Effector memory CD8-positive, alpha-beta T cell (primary cell): ENCODE data around the gene ATP6AP1.
A peak's percentile ranks its signal among the peaks of the same experiment; 100 is the strongest.

Source experiments
- ATAC-seq: fragments of 150-1000 bp; cut with Tn5 transposase; replicated peaks from 2 replicates; pipeline ENCODE4 v1.10.0; 2021; ENCODE audit warnings: mild to moderate bottlenecking, moderate library complexity
- DNase-seq, 3 experiments: peaks; one replicate each; pipeline ENCODE4 v3.0.0; 2021
- H3K27ac Mint-ChIP-seq, 2 donors: one replicate each; pipeline ENCODE4 v1.8.0; 2022; ENCODE audit warnings: mild to moderate bottlenecking in 2 of 2, mixed read lengths in 2 of 2, moderate library complexity in 2 of 2
- H3K27me3 Mint-ChIP-seq, 2 donors: one replicate each; pipeline ENCODE4 v1.8.0; 2022; ENCODE audit warnings: mixed read lengths in 2 of 2
- H3K36me3 Mint-ChIP-seq: one replicate; pipeline ENCODE4 v1.8.0; 2022; ENCODE audit warnings: mild to moderate bottlenecking, moderate library complexity, mixed read lengths; ENCODE audit not compliant: insufficient read depth
- H3K4me1 Mint-ChIP-seq, 2 donors: one replicate each; pipeline ENCODE4 v1.8.0; 2022; ENCODE audit warnings: low read depth in 2 of 2, mixed read lengths in 2 of 2
- H3K4me3 Mint-ChIP-seq, 2 donors: one replicate each; pipeline ENCODE4 v1.8.0; 2022; ENCODE audit warnings: mild to moderate bottlenecking in 2 of 2, mixed read lengths in 2 of 2, moderate library complexity in 2 of 2
- H3K9me3 Mint-ChIP-seq, 2 donors: one replicate each; pipeline ENCODE4 v1.8.0; 2022; ENCODE audit warnings: mixed read lengths in 2 of 2

ATP6AP1 gene

GRCh38 chrX:154440623-154441357 lies 12.3 kb downstream of the ATP6AP1 start:
- no peaks in the 10 kb centered on the region for H3K27me3 Mint-ChIP-seq
- H3K36me3 Mint-ChIP-seq, result peaks cover 40% of the 10 kb centered on the region
- H3K9me3 Mint-ChIP-seq, result no peaks in the 10 kb centered on the region
- peak overlapping the region in 1 of 2 donors; percentile 38 for H3K4me3 Mint-ChIP-seq
- DNase-seq (no peak), ATAC-seq (no peak)
- peaks cover 4 to 20% of the 10 kb centered on the region in 2 donors for H3K4me1 Mint-ChIP-seq
- no peak overlapping the region for H3K27ac Mint-ChIP-seq

DNA sequence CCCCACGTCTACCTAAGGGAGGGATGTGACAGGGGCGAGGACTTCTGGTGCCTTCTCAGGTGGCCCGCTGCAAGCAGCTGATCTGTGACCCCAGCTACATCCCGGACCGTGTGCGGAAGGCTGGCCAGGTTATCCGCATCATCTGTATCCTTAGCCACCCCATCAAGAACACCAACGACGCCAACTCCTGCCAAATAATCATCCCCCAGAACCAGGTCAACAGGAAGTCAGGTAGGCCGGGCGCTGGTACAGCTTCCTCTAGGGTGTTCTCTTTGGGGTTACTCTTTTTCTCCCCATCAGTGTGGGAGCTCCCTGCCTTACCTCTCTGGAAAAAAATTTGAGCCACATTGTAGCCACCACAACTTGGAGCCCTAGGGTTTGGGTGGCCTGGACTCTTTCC lies 13.1 kb downstream of the ATP6AP1 start:
- DNase-seq (peak in 1 of 3 experiments; percentile 20), ATAC-seq (peak; percentile 54)
- peaks cover 0 to 21% of the 10 kb centered on the region in 2 donors for H3K4me1 Mint-ChIP-seq
- peaks cover 34% of the 10 kb centered on the region for H3K36me3 Mint-ChIP-seq
- H3K27me3 Mint-ChIP-seq, result no peaks in the 10 kb centered on the region
- H3K27ac Mint-ChIP-seq, result no peak overlapping the region
- H3K4me3 Mint-ChIP-seq, result peak overlapping the region in 1 of 2 donors; percentile 38
- no peaks in the 10 kb centered on the region for H3K9me3 Mint-ChIP-seq

DNA sequence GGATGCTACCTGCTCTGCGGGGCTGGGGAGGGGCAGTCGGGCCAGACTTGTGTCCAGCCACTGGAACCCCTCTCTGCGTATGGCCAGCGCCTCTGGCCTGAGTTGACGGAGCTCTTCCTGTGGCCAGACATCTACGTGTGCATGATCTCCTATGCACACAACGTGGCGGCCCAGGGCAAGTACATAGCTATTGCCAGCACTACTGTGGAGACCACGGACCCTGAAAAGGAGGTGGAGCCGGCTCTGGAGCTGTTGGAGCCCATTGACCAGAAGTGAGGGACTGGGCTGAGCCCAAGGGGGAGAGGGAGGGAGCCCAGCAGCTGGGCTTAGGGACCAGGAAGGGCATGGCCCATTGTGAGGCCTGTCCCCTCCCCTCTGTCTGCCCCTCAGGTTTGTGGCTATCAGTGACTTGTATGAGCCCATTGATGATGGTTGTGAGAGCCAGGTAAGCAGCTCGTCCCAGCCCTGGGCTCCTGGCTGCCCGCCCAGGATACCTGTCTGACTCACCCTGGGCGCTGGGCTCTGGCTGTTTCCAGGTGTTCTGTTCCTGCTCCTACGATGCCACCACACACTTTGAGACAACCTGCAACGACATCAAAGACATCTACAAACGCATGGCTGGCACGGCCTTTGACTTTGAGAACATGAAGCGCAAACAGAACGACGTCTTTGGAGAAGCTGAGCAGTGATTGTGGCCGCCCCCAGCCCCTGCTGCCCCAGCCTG lies 13.7 kb downstream of the ATP6AP1 start:
- ATAC-seq (no peak), DNase-seq (no peak)
- Mint-ChIP-seq H3K27me3 (no peaks in the 10 kb centered on the region), H3K36me3 (peaks cover 34% of the 10 kb centered on the region), H3K9me3 (no peaks in the 10 kb centered on the region), H3K4me1 (peaks cover 0 to 23% of the 10 kb centered on the region in 2 donors), H3K27ac (no peak overlapping the region), H3K4me3 (peak overlapping the region in 1 of 2 donors; percentile 38)

- Mint-ChIP-seq H3K9me3 (no peaks in the 10 kb centered on the region), H3K27ac (peak overlapping the region; percentile 79 to 89), H3K4me1 (peaks cover 0 to 17% of the 10 kb centered on the region in 2 donors), H3K27me3 (no peaks in the 10 kb centered on the region), H3K4me3 (peak overlapping the region; percentile 78 to 84), H3K36me3 (peaks cover 29% of the 10 kb centered on the region)
- DNase-seq (no peak), ATAC-seq (no peak)
These were observed 15.0 kb downstream of the ATP6AP1 start for GRCh38 chrX:154443479-154443910.

DNA sequence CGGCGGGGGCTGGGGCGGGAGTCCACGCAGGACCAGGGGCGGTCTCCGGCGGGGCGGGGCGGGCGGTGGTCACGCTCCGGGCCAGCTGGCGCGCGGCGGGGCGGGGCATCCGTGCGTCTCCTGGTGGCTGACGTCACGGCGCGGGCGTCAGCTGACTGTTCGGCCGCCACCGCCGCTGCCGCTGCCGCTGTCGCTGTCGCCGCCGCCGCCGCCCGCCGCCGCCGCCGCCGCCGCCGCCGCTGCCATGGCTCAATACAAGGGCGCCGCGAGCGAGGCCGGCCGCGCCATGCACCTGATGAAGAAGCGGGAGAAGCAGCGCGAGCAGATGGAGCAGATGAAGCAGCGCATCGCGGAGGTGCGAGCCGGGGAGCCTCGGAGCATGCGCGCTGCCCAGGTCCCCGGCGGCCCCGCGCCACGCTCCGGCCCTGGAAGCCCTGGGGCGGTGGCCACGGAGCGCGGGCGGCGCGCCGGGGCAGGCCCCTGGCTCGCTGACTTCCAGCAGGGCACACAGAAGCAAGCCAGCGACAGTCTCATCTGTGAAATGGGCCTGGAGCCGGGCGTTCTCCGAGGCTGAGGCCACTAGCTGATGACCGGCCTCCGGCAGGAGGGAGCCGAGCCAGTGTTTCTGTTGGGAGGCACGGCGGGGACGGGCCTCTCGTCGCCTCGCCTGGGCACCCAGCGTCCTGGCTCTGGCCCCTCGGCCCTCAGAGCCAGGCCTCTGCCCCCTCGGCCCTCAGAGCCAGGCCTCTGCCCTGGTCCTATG lies 15.7 kb downstream of the ATP6AP1 start, which contains the start of gene FAM50A:
FAM50A (plus strand) TSS at position 150 of the 763 bp plus-strand sequence; CDS start at position 245, 95 bp downstream.
- Mint-ChIP-seq H3K36me3 (peaks cover 29% of the 10 kb centered on the region), H3K27me3 (no peaks in the 10 kb centered on the region), H3K9me3 (no peaks in the 10 kb centered on the region), H3K4me3 (peak within 1 kb of the TSS; percentile 78 to 84), H3K27ac (peak within 1 kb of the TSS; percentile 79 to 89), H3K4me1 (peaks cover 0 to 17% of the 10 kb centered on the region in 2 donors)
- ATAC-seq (peak; percentile 73), DNase-seq (peak; percentile 56 to 67 (median 58))

DNA sequence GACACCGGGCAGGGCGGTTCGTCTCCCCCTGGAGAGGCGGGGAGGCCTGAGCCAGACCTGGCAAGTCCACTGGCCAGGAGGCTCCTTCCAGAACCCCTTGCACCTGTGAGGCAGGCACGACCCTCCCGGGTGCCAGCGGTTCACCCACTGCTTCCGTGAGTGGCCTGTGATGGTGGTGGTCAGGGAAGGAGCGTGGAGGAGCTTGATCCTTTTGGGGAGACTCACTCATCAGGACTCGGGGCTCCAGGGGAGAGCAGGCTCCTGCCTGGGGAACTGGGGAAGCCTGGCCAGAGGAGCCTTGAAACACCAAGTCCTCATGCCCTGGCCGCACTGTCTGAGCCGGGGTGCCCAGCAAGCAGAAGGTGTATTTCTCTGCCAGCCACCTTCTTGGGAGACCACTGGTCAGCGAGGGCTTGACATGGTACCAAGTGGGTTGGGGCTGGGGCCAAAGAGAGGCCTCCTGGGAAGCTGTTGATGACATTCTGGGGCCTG lies 16.3 kb downstream of the ATP6AP1 start:
- Mint-ChIP-seq H3K4me1 (peaks cover 0 to 17% of the 10 kb centered on the region in 2 donors), H3K27me3 (no peaks in the 10 kb centered on the region), H3K27ac (no peak overlapping the region), H3K9me3 (no peaks in the 10 kb centered on the region), H3K36me3 (peaks cover 29% of the 10 kb centered on the region), H3K4me3 (peak overlapping the region; percentile 29 to 45)
- no peak for ATAC-seq
- DNase-seq, result no peak

DNA sequence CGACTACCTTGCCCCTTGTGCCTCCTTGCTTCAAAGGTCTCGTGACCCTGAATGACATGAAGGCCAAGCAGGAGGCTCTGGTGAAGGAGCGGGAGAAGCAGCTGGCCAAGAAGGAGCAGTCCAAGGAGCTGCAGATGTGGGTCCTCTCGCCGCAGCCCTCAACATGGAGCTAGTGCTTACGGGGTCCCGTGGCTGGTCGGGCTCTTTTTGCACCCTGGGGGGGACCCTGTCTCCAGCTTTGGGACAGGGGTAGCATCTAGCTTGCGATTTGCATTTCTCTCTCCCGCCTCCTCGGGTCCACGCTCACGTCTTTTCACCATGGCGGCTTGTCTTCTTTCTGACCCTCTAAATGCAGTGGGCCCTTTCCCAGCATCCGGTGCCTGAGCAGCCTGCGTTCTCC lies 17.3 kb downstream of the ATP6AP1 start:
- no peak for DNase-seq
- no peaks in the 10 kb centered on the region for H3K27me3 Mint-ChIP-seq
- peak overlapping the region; percentile 47 to 55 for H3K4me3 Mint-ChIP-seq
- H3K36me3 Mint-ChIP-seq, result peaks cover 22% of the 10 kb centered on the region
- peaks cover 0 to 15% of the 10 kb centered on the region in 2 donors for H3K4me1 Mint-ChIP-seq
- no peaks in the 10 kb centered on the region for H3K9me3 Mint-ChIP-seq
- no peak overlapping the region for H3K27ac Mint-ChIP-seq
- ATAC-seq, result no peak

DNA sequence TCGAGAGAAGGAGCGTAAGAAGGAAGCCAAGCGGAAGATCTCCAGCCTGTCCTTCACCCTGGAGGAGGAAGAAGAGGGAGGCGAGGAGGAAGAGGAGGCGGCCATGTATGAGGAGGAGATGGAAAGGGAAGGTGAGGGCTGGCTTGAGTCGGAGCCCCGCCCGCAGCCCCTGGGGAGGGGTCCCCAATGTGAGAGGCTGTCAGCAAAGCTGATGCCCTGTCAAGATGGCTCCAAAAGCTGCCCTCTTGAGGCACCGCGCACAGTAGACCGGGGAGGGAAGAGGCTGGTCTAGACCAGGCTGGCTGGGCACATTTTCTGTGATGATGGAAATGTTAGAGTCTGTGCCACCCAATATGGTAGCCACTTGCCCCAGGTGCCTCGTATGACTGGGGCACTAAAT lies 18.0 kb downstream of the ATP6AP1 start:
- peak overlapping the region; percentile 49 to 89 for H3K27ac Mint-ChIP-seq
- H3K36me3 Mint-ChIP-seq, result peaks cover 18% of the 10 kb centered on the region
- no peak overlapping the region for H3K4me3 Mint-ChIP-seq

GRCh38 chrX:154448484-154448883 lies 20.0 kb downstream of the ATP6AP1 start:
- ATAC-seq, result no peak

More for the DNA sequence above, 18.0 kb downstream of the ATP6AP1 start:
- Mint-ChIP-seq H3K27me3 (no peaks in the 10 kb centered on the region), H3K9me3 (no peaks in the 10 kb centered on the region), H3K4me1 (peaks cover 0 to 15% of the 10 kb centered on the region in 2 donors)
- ATAC-seq (no peak), DNase-seq (no peak)

DNA sequence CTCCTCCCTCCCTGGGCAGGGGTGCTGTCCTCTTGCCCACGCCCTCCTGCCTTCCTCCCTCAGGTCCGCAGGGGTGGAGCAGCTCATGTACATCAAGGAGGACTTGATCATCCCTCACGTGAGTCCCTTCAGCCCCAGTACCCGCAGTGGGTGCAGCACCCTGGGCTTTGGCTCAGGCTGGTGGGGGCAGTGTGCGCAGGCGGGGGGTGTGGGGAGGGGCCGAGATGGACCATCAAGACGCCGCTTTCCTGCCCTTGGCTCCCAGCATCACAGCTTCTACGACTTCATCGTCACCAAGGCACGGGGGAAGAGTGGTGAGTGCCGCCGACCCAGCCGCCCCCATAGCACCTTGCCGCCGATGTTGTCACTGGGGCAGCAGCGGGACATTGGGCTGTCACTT lies 21.1 kb downstream of the ATP6AP1 start:
- no peak overlapping the region for H3K27ac Mint-ChIP-seq
- ATAC-seq (no peak), DNase-seq (no peak)
- H3K4me1 Mint-ChIP-seq, result peaks cover 0 to 8% of the 10 kb centered on the region in 2 donors
- H3K9me3 Mint-ChIP-seq, result no peaks in the 10 kb centered on the region
- peaks cover 8% of the 10 kb centered on the region for H3K36me3 Mint-ChIP-seq
- H3K4me3 Mint-ChIP-seq, result no peak overlapping the region
- H3K27me3 Mint-ChIP-seq, result no peaks in the 10 kb centered on the region

More at GRCh38 chrX:154448484-154448883, 20.0 kb downstream of the ATP6AP1 start:
- H3K4me3 Mint-ChIP-seq, result no peak overlapping the region
- no peaks in the 10 kb centered on the region for H3K27me3 Mint-ChIP-seq
- no peaks in the 10 kb centered on the region for H3K9me3 Mint-ChIP-seq
- no peak overlapping the region for H3K27ac Mint-ChIP-seq
- peaks cover 0 to 9% of the 10 kb centered on the region in 2 donors for H3K4me1 Mint-ChIP-seq
- no peak for DNase-seq
- H3K36me3 Mint-ChIP-seq, result peaks cover 8% of the 10 kb centered on the region

GRCh38 chrX:154450312-154450711 lies 21.8 kb downstream of the ATP6AP1 start:
- Mint-ChIP-seq H3K4me1 (peaks cover 0 to 8% of the 10 kb centered on the region in 2 donors), H3K27ac (no peak overlapping the region), H3K27me3 (no peaks in the 10 kb centered on the region), H3K9me3 (no peaks in the 10 kb centered on the region), H3K36me3 (peaks cover 8% of the 10 kb centered on the region), H3K4me3 (no peak overlapping the region)
- ATAC-seq (no peak), DNase-seq (no peak)

- H3K27me3 Mint-ChIP-seq, result no peaks in the 10 kb centered on the region
- H3K4me1 Mint-ChIP-seq, result peaks cover 3 to 4% of the 10 kb centered on the region in 2 donors
- DNase-seq (no peak), ATAC-seq (no peak)
- peaks cover 16% of the 10 kb centered on the region for H3K36me3 Mint-ChIP-seq
- H3K27ac Mint-ChIP-seq, result no peak overlapping the region
- H3K4me3 Mint-ChIP-seq, result no peak overlapping the region
- H3K9me3 Mint-ChIP-seq, result no peaks in the 10 kb centered on the region
These were observed 24.3 kb downstream of the ATP6AP1 start for GRCh38 chrX:154452823-154453222.
